Measurements from ENCODE around the gene MICAL2.

- TF ChIP-seq POLR2A (IDR thresholded peaks at IDR 0.05; ENCODE audit: low read depth, low read length): no peak
- TF ChIP-seq, protein P1, sequence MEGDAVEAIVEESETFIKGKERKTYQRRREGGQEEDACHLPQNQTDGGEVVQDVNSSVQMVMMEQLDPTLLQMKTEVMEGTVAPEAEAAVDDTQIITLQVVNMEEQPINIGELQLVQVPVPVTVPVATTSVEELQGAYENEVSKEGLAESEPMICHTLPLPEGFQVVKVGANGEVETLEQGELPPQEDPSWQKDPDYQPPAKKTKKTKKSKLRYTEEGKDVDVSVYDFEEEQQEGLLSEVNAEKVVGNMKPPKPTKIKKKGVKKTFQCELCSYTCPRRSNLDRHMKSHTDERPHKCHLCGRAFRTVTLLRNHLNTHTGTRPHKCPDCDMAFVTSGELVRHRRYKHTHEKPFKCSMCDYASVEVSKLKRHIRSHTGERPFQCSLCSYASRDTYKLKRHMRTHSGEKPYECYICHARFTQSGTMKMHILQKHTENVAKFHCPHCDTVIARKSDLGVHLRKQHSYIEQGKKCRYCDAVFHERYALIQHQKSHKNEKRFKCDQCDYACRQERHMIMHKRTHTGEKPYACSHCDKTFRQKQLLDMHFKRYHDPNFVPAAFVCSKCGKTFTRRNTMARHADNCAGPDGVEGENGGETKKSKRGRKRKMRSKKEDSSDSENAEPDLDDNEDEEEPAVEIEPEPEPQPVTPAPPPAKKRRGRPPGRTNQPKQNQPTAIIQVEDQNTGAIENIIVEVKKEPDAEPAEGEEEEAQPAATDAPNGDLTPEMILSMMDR (IDR thresholded peaks at IDR 0.05 in 2 of 3, conservative IDR thresholded peaks at IDR 0.05 in 1 of 3; ENCODE audit: control insufficient read depth in 2 of 3, extremely low read depth in 1 of 3, insufficient read depth in 1 of 3, low read depth in 3 of 3, low read length in 3 of 3): no peak
- TF ChIP-seq EP300 (IDR thresholded peaks at IDR 0.05; ENCODE audit: borderline replicate concordance in 1 of 2, control insufficient read depth in 1 of 2, low read depth in 2 of 2, low read length in 2 of 2): no peak
- no peak for TF ChIP-seq NR2F1 (conservative IDR thresholded peaks at IDR 0.05)
- no peak for TF ChIP-seq POLR2AphosphoS5 (IDR thresholded peaks at IDR 0.05; ENCODE audit: low read length)
- TF ChIP-seq EZH2 (IDR thresholded peaks at IDR 0.05; ENCODE audit: borderline replicate concordance, control insufficient read depth, low read depth, low read length): no peak
- no peak for TF ChIP-seq SP1 (IDR thresholded peaks at IDR 0.05; ENCODE audit: low read depth, low read length)
- TF ChIP-seq, protein P2, sequence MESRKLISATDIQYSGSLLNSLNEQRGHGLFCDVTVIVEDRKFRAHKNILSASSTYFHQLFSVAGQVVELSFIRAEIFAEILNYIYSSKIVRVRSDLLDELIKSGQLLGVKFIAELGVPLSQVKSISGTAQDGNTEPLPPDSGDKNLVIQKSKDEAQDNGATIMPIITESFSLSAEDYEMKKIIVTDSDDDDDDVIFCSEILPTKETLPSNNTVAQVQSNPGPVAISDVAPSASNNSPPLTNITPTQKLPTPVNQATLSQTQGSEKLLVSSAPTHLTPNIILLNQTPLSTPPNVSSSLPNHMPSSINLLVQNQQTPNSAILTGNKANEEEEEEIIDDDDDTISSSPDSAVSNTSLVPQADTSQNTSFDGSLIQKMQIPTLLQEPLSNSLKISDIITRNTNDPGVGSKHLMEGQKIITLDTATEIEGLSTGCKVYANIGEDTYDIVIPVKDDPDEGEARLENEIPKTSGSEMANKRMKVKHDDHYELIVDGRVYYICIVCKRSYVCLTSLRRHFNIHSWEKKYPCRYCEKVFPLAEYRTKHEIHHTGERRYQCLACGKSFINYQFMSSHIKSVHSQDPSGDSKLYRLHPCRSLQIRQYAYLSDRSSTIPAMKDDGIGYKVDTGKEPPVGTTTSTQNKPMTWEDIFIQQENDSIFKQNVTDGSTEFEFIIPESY (IDR thresholded peaks at IDR 0.05): no peak
- TF ChIP-seq RAD21 (IDR thresholded peaks at IDR 0.05; ENCODE audit: insufficient read depth, low read depth, low read length): no peak
- TF ChIP-seq CHD1 (IDR thresholded peaks at IDR 0.05; ENCODE audit: low read depth, low read length): no peak
- no peak for TF ChIP-seq PML (IDR thresholded peaks at IDR 0.05; ENCODE audit: low read length)
- TF ChIP-seq, protein P3, sequence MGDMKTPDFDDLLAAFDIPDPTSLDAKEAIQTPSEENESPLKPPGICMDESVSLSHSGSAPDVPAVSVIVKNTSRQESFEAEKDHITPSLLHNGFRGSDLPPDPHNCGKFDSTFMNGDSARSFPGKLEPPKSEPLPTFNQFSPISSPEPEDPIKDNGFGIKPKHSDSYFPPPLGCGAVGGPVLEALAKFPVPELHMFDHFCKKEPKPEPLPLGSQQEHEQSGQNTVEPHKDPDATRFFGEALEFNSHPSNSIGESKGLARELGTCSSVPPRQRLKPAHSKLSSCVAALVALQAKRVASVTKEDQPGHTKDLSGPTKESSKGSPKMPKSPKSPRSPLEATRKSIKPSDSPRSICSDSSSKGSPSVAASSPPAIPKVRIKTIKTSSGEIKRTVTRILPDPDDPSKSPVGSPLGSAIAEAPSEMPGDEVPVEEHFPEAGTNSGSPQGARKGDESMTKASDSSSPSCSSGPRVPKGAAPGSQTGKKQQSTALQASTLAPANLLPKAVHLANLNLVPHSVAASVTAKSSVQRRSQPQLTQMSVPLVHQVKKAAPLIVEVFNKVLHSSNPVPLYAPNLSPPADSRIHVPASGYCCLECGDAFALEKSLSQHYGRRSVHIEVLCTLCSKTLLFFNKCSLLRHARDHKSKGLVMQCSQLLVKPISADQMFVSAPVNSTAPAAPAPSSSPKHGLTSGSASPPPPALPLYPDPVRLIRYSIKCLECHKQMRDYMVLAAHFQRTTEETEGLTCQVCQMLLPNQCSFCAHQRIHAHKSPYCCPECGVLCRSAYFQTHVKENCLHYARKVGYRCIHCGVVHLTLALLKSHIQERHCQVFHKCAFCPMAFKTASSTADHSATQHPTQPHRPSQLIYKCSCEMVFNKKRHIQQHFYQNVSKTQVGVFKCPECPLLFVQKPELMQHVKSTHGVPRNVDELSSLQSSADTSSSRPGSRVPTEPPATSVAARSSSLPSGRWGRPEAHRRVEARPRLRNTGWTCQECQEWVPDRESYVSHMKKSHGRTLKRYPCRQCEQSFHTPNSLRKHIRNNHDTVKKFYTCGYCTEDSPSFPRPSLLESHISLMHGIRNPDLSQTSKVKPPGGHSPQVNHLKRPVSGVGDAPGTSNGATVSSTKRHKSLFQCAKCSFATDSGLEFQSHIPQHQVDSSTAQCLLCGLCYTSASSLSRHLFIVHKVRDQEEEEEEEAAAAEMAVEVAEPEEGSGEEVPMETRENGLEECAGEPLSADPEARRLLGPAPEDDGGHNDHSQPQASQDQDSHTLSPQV (IDR thresholded peaks at IDR 0.05): no peak
Measured at GRCh38 chr11:12090061-12090591, 20.3 kb upstream of the MICAL2 start.
